ENCODE measurements around the gene TRIM41. TPM values are rescaled to one million over a fixed set of nuclear protein-coding genes. Genes with fewer than 3 reads are reported as not detected.

The TRIM41 gene
- total RNA-seq, 1 experiment from 2014 or later, result 34.2 TPM

- Histone ChIP-seq H2BK120ac (ENCODE audit: low read depth, low read length, poor library complexity, severe bottlenecking) (no peak overlapping the region), H3K18ac (ENCODE audit: insufficient read length, low read depth, low read length) (no peak overlapping the region), H3K23me2 (ENCODE audit: insufficient read length, low read depth, low read length, poor library complexity, severe bottlenecking) (no peaks in the 10 kb centered on the region), H3K79me2 (ENCODE audit: insufficient read depth, low read length) (no peaks in the 10 kb centered on the region), H2BK15ac (ENCODE audit: low read depth, low read length) (no peak overlapping the region), H3K4me2 (ENCODE audit: insufficient read depth, insufficient read length, low read length) (no peak overlapping the region), H4K91ac (ENCODE audit: insufficient read length, low read depth, low read length) (no peak overlapping the region), H4K8ac (replicated peaks; ENCODE audit: insufficient read length, low read depth, low read length) (no peak overlapping the region), H4K5ac (ENCODE audit: insufficient read length, low read depth, low read length) (no peak overlapping the region), H3K9ac (ENCODE audit: extremely low read depth, insufficient read length, low read length) (no peak overlapping the region), H3K23ac (ENCODE audit: insufficient read length, low read depth, low read length) (no peak overlapping the region), H3K27ac (ENCODE audit: insufficient read length, low read depth, low read length) (no peak overlapping the region), H3K4ac (ENCODE audit: low read depth, low read length) (no peak overlapping the region), H3K56ac (ENCODE audit: insufficient read length, low read depth, low read length) (no peak overlapping the region), H3K14ac (ENCODE audit: insufficient read depth, low read length) (no peak overlapping the region), H3K4me1 (ENCODE audit: insufficient read depth, low read length) (no peaks in the 10 kb centered on the region; the same call in 1 of the 2 replicates), H3K9me3 (ENCODE audit: control insufficient read depth, low read depth, low read length) (no peaks in the 10 kb centered on the region), H3K79me1 (ENCODE audit: insufficient read depth, low read depth, low read length, poor library complexity, severe bottlenecking) (no peaks in the 10 kb centered on the region), H3T11ph (ENCODE audit: low read length) (no peak overlapping the region), H2AK5ac (ENCODE audit: insufficient read length, low read length) (no peak overlapping the region), H2AFZ (ENCODE audit: low read length) (no peak overlapping the region), H2BK12ac (ENCODE audit: insufficient read length, low read depth, low read length) (no peak overlapping the region), H2BK20ac (ENCODE audit: low read depth, low read length, poor library complexity, severe bottlenecking) (no peak overlapping the region), H4K20me1 (ENCODE audit: control insufficient read depth, insufficient read depth, insufficient read length) (no peaks in the 10 kb centered on the region), H3K27me3 (ENCODE audit: insufficient read depth, low read length) (no peaks in the 10 kb centered on the region), H2BK5ac (ENCODE audit: insufficient read length, low read length) (no peak overlapping the region)
- no peaks in the 10 kb centered on the region for H3K27me3 Mint-ChIP-seq (ENCODE audit: low read depth)
- DNase-seq, result no peak
- H3K4me3 Mint-ChIP-seq, result no peak overlapping the region
- peaks cover 15 to 21% of the 10 kb centered on the region in 2 experiments for H3K4me1 Mint-ChIP-seq
- H3K27ac Mint-ChIP-seq, result no peak overlapping the region
- no peaks in the 10 kb centered on the region for H3K9me3 Mint-ChIP-seq
- no CpG with 5 or more reads among the region's 3 CpGs for WGBS (ENCODE audit: extremely low coverage, insufficient read length, low lambda C conversion rate)
- no peak for TF ChIP-seq CTCF (conservative IDR thresholded peaks at IDR 0.05)
- no peaks in the 10 kb centered on the region; a peak in 1 of 7 replicates for H3K36me3 Mint-ChIP-seq (ENCODE audit: insufficient read depth in 1 of 3, low read depth in 3 of 3)
Measured at GRCh38 chr5:181271081-181271480, 48.0 kb downstream of the TRIM41 start.

All from H9 (cell line).